NB4 (cell line): Measurements from ENCODE around the gene CNNM2.

Experiments
- POLR2A ChIP-seq: IDR thresholded peaks from 2 replicates; pipeline ENCODE4 v1.6.1; 2011; ENCODE audit warnings: mild to moderate bottlenecking; ENCODE audit not compliant: insufficient read length; ENCODE audit errors: extremely low read depth
- TF ChIP-seq, protein P1 (sequence below): IDR thresholded peaks from one replicate; pipeline ENCODE4 v1.5.1; 2012; ENCODE audit warnings: low read depth, low read length
- TF ChIP-seq, protein P2 (sequence below): IDR thresholded peaks from 2 replicates; pipeline ENCODE4 v1.6.1; 2011; ENCODE audit warnings: low read depth, low read length

DNA sequence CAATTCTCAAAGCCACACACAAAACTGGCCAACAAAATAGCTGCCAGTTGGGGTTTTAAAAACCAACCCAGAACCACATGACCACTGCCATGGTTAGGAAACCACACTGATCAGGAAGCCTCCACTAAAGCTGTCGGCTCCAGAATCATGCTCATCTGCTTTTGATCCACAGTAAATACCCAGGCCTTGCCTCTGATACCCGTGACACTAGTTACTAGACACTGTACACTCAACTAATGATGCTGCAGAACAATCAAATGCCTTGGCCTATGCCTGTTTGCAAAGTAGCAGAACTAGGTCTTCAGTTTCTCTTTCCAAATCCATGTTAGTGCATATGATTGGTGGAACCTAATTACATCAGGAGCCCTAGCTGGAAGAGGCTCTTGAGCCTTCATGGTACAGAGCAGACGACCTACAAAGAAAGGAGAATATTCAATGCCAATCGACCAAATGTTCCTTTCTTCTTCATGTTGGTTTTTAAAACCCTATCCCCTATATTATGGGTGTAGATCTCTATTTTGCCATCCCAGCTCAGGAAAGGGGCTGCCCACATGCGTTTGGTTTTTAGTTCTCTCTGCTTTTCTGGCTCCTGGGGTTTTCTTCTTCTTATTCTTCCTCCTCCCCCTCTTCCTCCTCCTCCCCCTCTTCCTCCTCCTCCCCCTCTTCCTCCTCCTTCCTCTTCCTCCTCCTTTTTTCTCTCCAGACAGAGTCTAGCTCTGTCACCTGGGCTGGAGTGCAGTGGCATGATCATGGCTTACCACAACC lies 76.6 kb downstream of the CNNM2 start:
- TF ChIP-seq, protein P1, sequence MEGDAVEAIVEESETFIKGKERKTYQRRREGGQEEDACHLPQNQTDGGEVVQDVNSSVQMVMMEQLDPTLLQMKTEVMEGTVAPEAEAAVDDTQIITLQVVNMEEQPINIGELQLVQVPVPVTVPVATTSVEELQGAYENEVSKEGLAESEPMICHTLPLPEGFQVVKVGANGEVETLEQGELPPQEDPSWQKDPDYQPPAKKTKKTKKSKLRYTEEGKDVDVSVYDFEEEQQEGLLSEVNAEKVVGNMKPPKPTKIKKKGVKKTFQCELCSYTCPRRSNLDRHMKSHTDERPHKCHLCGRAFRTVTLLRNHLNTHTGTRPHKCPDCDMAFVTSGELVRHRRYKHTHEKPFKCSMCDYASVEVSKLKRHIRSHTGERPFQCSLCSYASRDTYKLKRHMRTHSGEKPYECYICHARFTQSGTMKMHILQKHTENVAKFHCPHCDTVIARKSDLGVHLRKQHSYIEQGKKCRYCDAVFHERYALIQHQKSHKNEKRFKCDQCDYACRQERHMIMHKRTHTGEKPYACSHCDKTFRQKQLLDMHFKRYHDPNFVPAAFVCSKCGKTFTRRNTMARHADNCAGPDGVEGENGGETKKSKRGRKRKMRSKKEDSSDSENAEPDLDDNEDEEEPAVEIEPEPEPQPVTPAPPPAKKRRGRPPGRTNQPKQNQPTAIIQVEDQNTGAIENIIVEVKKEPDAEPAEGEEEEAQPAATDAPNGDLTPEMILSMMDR: no peak
- TF ChIP-seq POLR2A: no peak
- TF ChIP-seq, protein P2, sequence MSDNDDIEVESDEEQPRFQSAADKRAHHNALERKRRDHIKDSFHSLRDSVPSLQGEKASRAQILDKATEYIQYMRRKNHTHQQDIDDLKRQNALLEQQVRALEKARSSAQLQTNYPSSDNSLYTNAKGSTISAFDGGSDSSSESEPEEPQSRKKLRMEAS: no peak
